ENCODE data around the gene CIAO1. TPM values are rescaled to one million over a fixed set of nuclear protein-coding genes. Genes with fewer than 3 reads are reported as not detected.
A peak's percentile ranks its signal among the peaks of the same experiment; 100 is the strongest.

CIAO1 gene
- total and polyA plus RNA-seq, 2 of the 13 experiments (the other 11 are each of a cell fraction or from before 2014, with no cell fraction given), result 99.3 to 120 TPM

- TF ChIP-seq, protein P1, sequence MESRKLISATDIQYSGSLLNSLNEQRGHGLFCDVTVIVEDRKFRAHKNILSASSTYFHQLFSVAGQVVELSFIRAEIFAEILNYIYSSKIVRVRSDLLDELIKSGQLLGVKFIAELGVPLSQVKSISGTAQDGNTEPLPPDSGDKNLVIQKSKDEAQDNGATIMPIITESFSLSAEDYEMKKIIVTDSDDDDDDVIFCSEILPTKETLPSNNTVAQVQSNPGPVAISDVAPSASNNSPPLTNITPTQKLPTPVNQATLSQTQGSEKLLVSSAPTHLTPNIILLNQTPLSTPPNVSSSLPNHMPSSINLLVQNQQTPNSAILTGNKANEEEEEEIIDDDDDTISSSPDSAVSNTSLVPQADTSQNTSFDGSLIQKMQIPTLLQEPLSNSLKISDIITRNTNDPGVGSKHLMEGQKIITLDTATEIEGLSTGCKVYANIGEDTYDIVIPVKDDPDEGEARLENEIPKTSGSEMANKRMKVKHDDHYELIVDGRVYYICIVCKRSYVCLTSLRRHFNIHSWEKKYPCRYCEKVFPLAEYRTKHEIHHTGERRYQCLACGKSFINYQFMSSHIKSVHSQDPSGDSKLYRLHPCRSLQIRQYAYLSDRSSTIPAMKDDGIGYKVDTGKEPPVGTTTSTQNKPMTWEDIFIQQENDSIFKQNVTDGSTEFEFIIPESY (CRISPR knock-in tag; IDR thresholded peaks at IDR 0.05), result peak; percentile 29; the same call in 1 of the 2 replicates
- TF ChIP-seq, protein P2, sequence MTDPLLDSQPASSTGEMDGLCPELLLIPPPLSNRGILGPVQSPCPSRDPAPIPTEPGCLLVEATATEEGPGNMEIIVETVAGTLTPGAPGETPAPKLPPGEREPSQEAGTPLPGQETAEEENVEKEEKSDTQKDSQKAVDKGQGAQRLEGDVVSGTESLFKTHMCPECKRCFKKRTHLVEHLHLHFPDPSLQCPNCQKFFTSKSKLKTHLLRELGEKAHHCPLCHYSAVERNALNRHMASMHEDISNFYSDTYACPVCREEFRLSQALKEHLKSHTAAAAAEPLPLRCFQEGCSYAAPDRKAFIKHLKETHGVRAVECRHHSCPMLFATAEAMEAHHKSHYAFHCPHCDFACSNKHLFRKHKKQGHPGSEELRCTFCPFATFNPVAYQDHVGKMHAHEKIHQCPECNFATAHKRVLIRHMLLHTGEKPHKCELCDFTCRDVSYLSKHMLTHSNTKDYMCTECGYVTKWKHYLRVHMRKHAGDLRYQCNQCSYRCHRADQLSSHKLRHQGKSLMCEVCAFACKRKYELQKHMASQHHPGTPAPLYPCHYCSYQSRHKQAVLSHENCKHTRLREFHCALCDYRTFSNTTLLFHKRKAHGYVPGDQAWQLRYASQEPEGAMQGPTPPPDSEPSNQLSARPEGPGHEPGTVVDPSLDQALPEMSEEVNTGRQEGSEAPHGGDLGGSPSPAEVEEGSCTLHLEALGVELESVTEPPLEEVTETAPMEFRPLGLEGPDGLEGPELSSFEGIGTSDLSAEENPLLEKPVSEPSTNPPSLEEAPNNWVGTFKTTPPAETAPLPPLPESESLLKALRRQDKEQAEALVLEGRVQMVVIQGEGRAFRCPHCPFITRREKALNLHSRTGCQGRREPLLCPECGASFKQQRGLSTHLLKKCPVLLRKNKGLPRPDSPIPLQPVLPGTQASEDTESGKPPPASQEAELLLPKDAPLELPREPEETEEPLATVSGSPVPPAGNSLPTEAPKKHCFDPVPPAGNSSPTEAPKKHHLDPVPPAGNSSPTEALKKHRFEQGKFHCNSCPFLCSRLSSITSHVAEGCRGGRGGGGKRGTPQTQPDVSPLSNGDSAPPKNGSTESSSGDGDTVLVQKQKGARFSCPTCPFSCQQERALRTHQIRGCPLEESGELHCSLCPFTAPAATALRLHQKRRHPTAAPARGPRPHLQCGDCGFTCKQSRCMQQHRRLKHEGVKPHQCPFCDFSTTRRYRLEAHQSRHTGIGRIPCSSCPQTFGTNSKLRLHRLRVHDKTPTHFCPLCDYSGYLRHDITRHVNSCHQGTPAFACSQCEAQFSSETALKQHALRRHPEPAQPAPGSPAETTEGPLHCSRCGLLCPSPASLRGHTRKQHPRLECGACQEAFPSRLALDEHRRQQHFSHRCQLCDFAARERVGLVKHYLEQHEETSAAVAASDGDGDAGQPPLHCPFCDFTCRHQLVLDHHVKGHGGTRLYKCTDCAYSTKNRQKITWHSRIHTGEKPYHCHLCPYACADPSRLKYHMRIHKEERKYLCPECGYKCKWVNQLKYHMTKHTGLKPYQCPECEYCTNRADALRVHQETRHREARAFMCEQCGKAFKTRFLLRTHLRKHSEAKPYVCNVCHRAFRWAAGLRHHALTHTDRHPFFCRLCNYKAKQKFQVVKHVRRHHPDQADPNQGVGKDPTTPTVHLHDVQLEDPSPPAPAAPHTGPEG (CRISPR knock-in tag; IDR thresholded peaks at IDR 0.05), result no peak
- TF ChIP-seq, protein P3, sequence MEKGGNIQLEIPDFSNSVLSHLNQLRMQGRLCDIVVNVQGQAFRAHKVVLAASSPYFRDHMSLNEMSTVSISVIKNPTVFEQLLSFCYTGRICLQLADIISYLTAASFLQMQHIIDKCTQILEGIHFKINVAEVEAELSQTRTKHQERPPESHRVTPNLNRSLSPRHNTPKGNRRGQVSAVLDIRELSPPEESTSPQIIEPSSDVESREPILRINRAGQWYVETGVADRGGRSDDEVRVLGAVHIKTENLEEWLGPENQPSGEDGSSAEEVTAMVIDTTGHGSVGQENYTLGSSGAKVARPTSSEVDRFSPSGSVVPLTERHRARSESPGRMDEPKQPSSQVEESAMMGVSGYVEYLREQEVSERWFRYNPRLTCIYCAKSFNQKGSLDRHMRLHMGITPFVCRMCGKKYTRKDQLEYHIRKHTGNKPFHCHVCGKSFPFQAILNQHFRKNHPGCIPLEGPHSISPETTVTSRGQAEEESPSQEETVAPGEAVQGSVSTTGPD (CRISPR knock-in tag; IDR thresholded peaks at IDR 0.05), result no peak
- TF ChIP-seq, protein P4, sequence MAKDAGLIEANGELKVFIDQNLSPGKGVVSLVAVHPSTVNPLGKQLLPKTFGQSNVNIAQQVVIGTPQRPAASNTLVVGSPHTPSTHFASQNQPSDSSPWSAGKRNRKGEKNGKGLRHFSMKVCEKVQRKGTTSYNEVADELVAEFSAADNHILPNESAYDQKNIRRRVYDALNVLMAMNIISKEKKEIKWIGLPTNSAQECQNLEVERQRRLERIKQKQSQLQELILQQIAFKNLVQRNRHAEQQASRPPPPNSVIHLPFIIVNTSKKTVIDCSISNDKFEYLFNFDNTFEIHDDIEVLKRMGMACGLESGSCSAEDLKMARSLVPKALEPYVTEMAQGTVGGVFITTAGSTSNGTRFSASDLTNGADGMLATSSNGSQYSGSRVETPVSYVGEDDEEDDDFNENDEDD (CRISPR knock-in tag; IDR thresholded peaks at IDR 0.05; ENCODE audit: borderline replicate concordance), result no peak
- TF ChIP-seq DR1 (CRISPR knock-in tag; IDR thresholded peaks at IDR 0.05) (no peak), ZNF138 (CRISPR knock-in tag; IDR thresholded peaks at IDR 0.05; ENCODE audit: low read depth) (no peak), GTF3A (CRISPR knock-in tag; conservative IDR thresholded peaks at IDR 0.05) (no peak), XBP1 (CRISPR knock-in tag; IDR thresholded peaks at IDR 0.05) (no peak), ZNF891 (CRISPR knock-in tag; IDR thresholded peaks at IDR 0.05) (no peak), IKZF5 (CRISPR knock-in tag; IDR thresholded peaks at IDR 0.05) (peak; percentile 74; the same call in 1 of the 2 replicates), CTCF (CRISPR knock-in tag; IDR thresholded peaks at IDR 0.05) (0 out of 2 replicates have a peak, but pooled peaks have one; percentile 17), NFYB (CRISPR knock-in tag; IDR thresholded peaks at IDR 0.05) (no peak), SRY (CRISPR knock-in tag; IDR thresholded peaks at IDR 0.05) (no peak), KLF12 (CRISPR knock-in tag; IDR thresholded peaks at IDR 0.05; ENCODE audit: borderline replicate concordance) (no peak), ZNF614 (CRISPR knock-in tag; IDR thresholded peaks at IDR 0.05; ENCODE audit: borderline replicate concordance) (no peak), ZBTB8A (CRISPR knock-in tag; IDR thresholded peaks at IDR 0.05; ENCODE audit: borderline replicate concordance, low read depth) (no peak)
These were observed 14.2 kb upstream of the CIAO1 start (continued) for GRCh38 chr2:96251721-96252292.

Measured in HepG2 (cell line).